Sigmoid colon (tissue), 4 donors: ENCODE results near the gene NAT9.

Source experiments
- CTCF ChIP-seq, 4 experiments: fragments of 450-650 bp in 3 of 4; fragments of 200-600 bp in 1 of 4; IDR thresholded peaks; one replicate each; pipeline ENCODE4 v1.5.1; 2016 to 2019; ENCODE audit warnings: antibody characterized with exemption in 4 of 4, mild to moderate bottlenecking in 3 of 4, moderate library complexity in 2 of 4
- EP300 ChIP-seq, 4 donors: sonication (generic); formaldehyde crosslinking; IDR thresholded peaks; one replicate each; pipeline ENCODE4 v1.6.1; 2017; ENCODE audit warnings: antibody characterized with exemption in 4 of 4
- POLR2A ChIP-seq, 2 donors: fragments of 450-650 bp; IDR thresholded peaks; one replicate each; pipeline ENCODE4 v1.6.1; 2016; ENCODE audit warnings: antibody characterized with exemption in 2 of 2, mild to moderate bottlenecking in 2 of 2, moderate library complexity in 2 of 2
- POLR2AphosphoS5 ChIP-seq, 4 donors: sonication (generic); formaldehyde crosslinking; IDR thresholded peaks; one replicate each; pipeline ENCODE4 v1.6.1; 2017; ENCODE audit warnings: antibody characterized with exemption in 4 of 4

GRCh38 chr17:74822939-74823367 lies 46.8 kb upstream of the NAT9 start:
- TF ChIP-seq CTCF (IDR thresholded peaks at IDR 0.05): no peak
- no peak for TF ChIP-seq EP300 (IDR thresholded peaks at IDR 0.05)
- no peak for TF ChIP-seq POLR2A (IDR thresholded peaks at IDR 0.05)
- no peak for TF ChIP-seq POLR2AphosphoS5 (IDR thresholded peaks at IDR 0.05)
